Measurements from ENCODE around the gene RIOK2. TPM values are rescaled to one million over a fixed set of nuclear protein-coding genes. Genes with fewer than 3 reads are reported as not detected.
"Not testable (repeated sequence)": the region's sequence is repeated elsewhere in the genome, so short reads cannot be mapped to it uniquely, and the experiment has no call there.

The RIOK2 gene
- total and polyA plus RNA-seq, 4 experiments from 2014 or later, result 17.9 to 40.8 (median 32.5) TPM

GRCh38 chr5:97191893-97192292, 8.8 kb upstream of the RIOK2 start:
- H3K27me3 ChIP-seq (ENCODE audit: insufficient read depth, low read length), result no peaks in the 10 kb centered on the region
- Mint-ChIP-seq H3K27me3 (peaks cover 4 to 12% of the 10 kb centered on the region in 2 donors), H3K4me1 (peaks cover 7% of the 10 kb centered on the region in 4 donors), H3K27ac (no peak overlapping the region), H3K4me3 (no peak overlapping the region), H3K9me3 (peaks cover 0 to 23% (median 16%) of the 10 kb centered on the region in 8 donors), H3K36me3 (peaks cover 4 to 16% of the 10 kb centered on the region in 2 donors)
- H3K4me3 ChIP-seq (ENCODE audit: low read length in 2 of 2), result no peak overlapping the region
- intact Hi-C loops (cut with micrococcal nuclease), result no loop called here
- H3K27ac ChIP-seq (ENCODE audit: low read depth, low read length), result no peak overlapping the region
- H3K4me1 ChIP-seq (ENCODE audit: insufficient read depth, low read length), result peaks cover 7% of the 10 kb centered on the region
- no peak for DNase-seq
- H3K9me3 ChIP-seq (ENCODE audit: control insufficient read depth in 1 of 2, low read length in 2 of 2), result no peaks in the 10 kb centered on the region
- no peaks in the 10 kb centered on the region for H3K36me3 ChIP-seq (ENCODE audit: insufficient read depth, low read length)
- ChIA-PET CTCF (ENCODE audit: partially characterized antibody) (no interaction called here), POLR2A (ENCODE audit: partially characterized antibody) (interaction anchor here (2.0 kb wide), 1 partner anchor 8 kb away, joined by 6 read pairs; the partner anchor contains the start of gene RIOK2)

- POLR2A ChIA-PET (ENCODE audit: partially characterized antibody); H3K4me1 ChIP-seq (ENCODE audit: insufficient read depth, low read length); H3K36me3 ChIP-seq (ENCODE audit: insufficient read depth, low read length); H3K4me3 ChIP-seq (ENCODE audit: low read length in 2 of 2); CTCF ChIA-PET (ENCODE audit: partially characterized antibody); H3K27ac Mint-ChIP-seq; H3K27me3 ChIP-seq (ENCODE audit: insufficient read depth, low read length); H3K4me3 Mint-ChIP-seq; H3K27ac ChIP-seq (ENCODE audit: low read depth, low read length); H3K4me1 Mint-ChIP-seq; H3K9me3 ChIP-seq (ENCODE audit: control insufficient read depth in 1 of 2, low read length in 2 of 2); DNase-seq: not testable (repeated sequence)
- H3K9me3 Mint-ChIP-seq, result peaks cover 0 to 23% (median 16%) of the 10 kb centered on the region in 8 donors
- intact Hi-C loops (cut with micrococcal nuclease), result loop anchor here (10.0 kb wide), 1 partner anchor 1845 kb away; no protein-coding TSS in a partner anchor
- peaks cover 4 to 12% of the 10 kb centered on the region in 2 donors for H3K27me3 Mint-ChIP-seq
- H3K36me3 Mint-ChIP-seq, result peaks cover 4 to 16% of the 10 kb centered on the region in 2 donors
Observed at GRCh38 chr5:97189523-97189922, 6.5 kb upstream of the RIOK2 start.

- Histone ChIP-seq H3K27ac (ENCODE audit: low read depth, low read length) (peak overlapping the region; percentile 95), H3K9me3 (ENCODE audit: control insufficient read depth in 1 of 2, low read length in 2 of 2) (no peaks in the 10 kb centered on the region), H3K4me3 (ENCODE audit: low read length in 2 of 2) (peak overlapping the region; percentile 77 to 87), H3K36me3 (ENCODE audit: insufficient read depth, low read length) (peaks cover 3% of the 10 kb centered on the region), H3K27me3 (ENCODE audit: insufficient read depth, low read length) (no peaks in the 10 kb centered on the region), H3K4me1 (ENCODE audit: insufficient read depth, low read length) (peaks cover 29% of the 10 kb centered on the region)
- Mint-ChIP-seq H3K27me3 (no peaks in the 10 kb centered on the region), H3K4me3 (peak overlapping the region; percentile 94 to 99 (median 97)), H3K36me3 (peaks cover 16 to 25% of the 10 kb centered on the region in 2 donors), H3K9me3 (peaks cover 0 to 1% (median 0%) of the 10 kb centered on the region in 8 donors), H3K27ac (peak overlapping the region; percentile 99 to 100 (median 100)), H3K4me1 (peaks cover 20 to 45% (median 35%) of the 10 kb centered on the region in 4 donors)
- ChIA-PET CTCF (ENCODE audit: partially characterized antibody) (interaction anchor here (0.9 to 2.1 kb wide), 3 partner anchors 524 to 1587 kb away, joined by 3 to 4 read pairs (median 4); no protein-coding TSS in a partner anchor), POLR2A (ENCODE audit: partially characterized antibody) (interaction anchor here (0.7 to 2.1 kb wide), 10 partner anchors 8 to 1849 kb away, joined by 3 to 6 read pairs (median 4); partner anchors contain the start of genes CAST, CHD1, ERAP1 and LNPEP)
- peak in 1 of 5 donors; percentile 31 for DNase-seq
- intact Hi-C loops (cut with micrococcal nuclease), result loop anchor here (1.0 to 10.0 kb wide), 8 partner anchors 249 to 1851 kb away; partner anchors contain the start of genes ARSK, CAST, CHD1 and ELL2
Observed at GRCh38 chr5:97183930-97184213, 825 bp upstream of the RIOK2 start.

- peaks cover 26 to 51% (median 39%) of the 10 kb centered on the region in 4 donors for H3K4me1 Mint-ChIP-seq
- H3K36me3 ChIP-seq (ENCODE audit: insufficient read depth, low read length), result peaks cover 14% of the 10 kb centered on the region
- peak overlapping the region; percentile 95 for H3K27ac ChIP-seq (ENCODE audit: low read depth, low read length)
- peak overlapping the region; percentile 77 to 87 for H3K4me3 ChIP-seq (ENCODE audit: low read length in 2 of 2)
- peak overlapping the region; percentile 94 to 99 (median 97) for H3K4me3 Mint-ChIP-seq
- no peaks in the 10 kb centered on the region for H3K9me3 ChIP-seq (ENCODE audit: control insufficient read depth in 1 of 2, low read length in 2 of 2)
- ChIA-PET POLR2A (ENCODE audit: partially characterized antibody) (interaction anchor here (0.9 to 2.1 kb wide), 7 partner anchors 9 to 1850 kb away, joined by 3 to 6 read pairs (median 4); partner anchors contain the start of genes CHD1 and ERAP1), CTCF (ENCODE audit: partially characterized antibody) (interaction anchor here (1.0 to 1.3 kb wide), 3 partner anchors 9 to 569 kb away, joined by 3 to 4 read pairs (median 3); no protein-coding TSS in a partner anchor)
- peak overlapping the region; percentile 99 to 100 (median 100) for H3K27ac Mint-ChIP-seq
- H3K27me3 ChIP-seq (ENCODE audit: insufficient read depth, low read length), result no peaks in the 10 kb centered on the region
- H3K4me1 ChIP-seq (ENCODE audit: insufficient read depth, low read length), result peaks cover 29% of the 10 kb centered on the region
- DNase-seq, result no peak
- intact Hi-C loops (cut with micrococcal nuclease), result loop anchor here (1.0 to 10.0 kb wide), 8 partner anchors 247 to 1852 kb away; partner anchors contain the start of genes ARSK, CAST, CHD1 and ELL2
- H3K27me3 Mint-ChIP-seq, result no peaks in the 10 kb centered on the region
- peaks cover 0 to 1% (median 0%) of the 10 kb centered on the region in 8 donors for H3K9me3 Mint-ChIP-seq
- H3K36me3 Mint-ChIP-seq, result peaks cover 28 to 36% of the 10 kb centered on the region in 2 donors
Observed at GRCh38 chr5:97182571-97183099, 412 bp downstream of the RIOK2 start.

- no peaks in the 10 kb centered on the region for H3K27me3 ChIP-seq (ENCODE audit: insufficient read depth, low read length)
- H3K27ac Mint-ChIP-seq, result peak overlapping the region; percentile 99 to 100 (median 100)
- H3K9me3 ChIP-seq (ENCODE audit: control insufficient read depth in 1 of 2, low read length in 2 of 2), result no peaks in the 10 kb centered on the region
- H3K36me3 Mint-ChIP-seq, result peaks cover 30 to 41% of the 10 kb centered on the region in 2 donors
- H3K4me1 Mint-ChIP-seq, result peaks cover 26 to 51% (median 39%) of the 10 kb centered on the region in 4 donors
- DNase-seq, result peak in 1 of 5 donors; percentile 14
- ChIA-PET POLR2A (ENCODE audit: partially characterized antibody) (interaction anchor here (0.9 to 1.5 kb wide), 2 partner anchors 246 to 305 kb away, joined by 3 to 4 read pairs; no protein-coding TSS in a partner anchor), CTCF (ENCODE audit: partially characterized antibody) (interaction anchor here (1.0 to 2.0 kb wide), 5 partner anchors 9 to 1588 kb away, joined by 3 to 6 read pairs (median 4); no protein-coding TSS in a partner anchor)
- intact Hi-C loops (cut with micrococcal nuclease), result loop anchor here (2.0 to 10.0 kb wide), 3 partner anchors 645 to 1853 kb away; partner anchors contain the start of gene CHD1
- H3K4me1 ChIP-seq (ENCODE audit: insufficient read depth, low read length), result peaks cover 29% of the 10 kb centered on the region
- H3K4me3 Mint-ChIP-seq, result peak overlapping the region; percentile 94 to 99 (median 97)
- peak overlapping the region; percentile 77 to 87 for H3K4me3 ChIP-seq (ENCODE audit: low read length in 2 of 2)
- no peaks in the 10 kb centered on the region for H3K27me3 Mint-ChIP-seq
- H3K36me3 ChIP-seq (ENCODE audit: insufficient read depth, low read length), result peaks cover 20% of the 10 kb centered on the region
- H3K9me3 Mint-ChIP-seq, result peaks cover 0 to 1% (median 0%) of the 10 kb centered on the region in 8 donors
- peak overlapping the region; percentile 95 for H3K27ac ChIP-seq (ENCODE audit: low read depth, low read length)
Observed at GRCh38 chr5:97181856-97182545, 1.0 kb downstream of the RIOK2 start.

- Mint-ChIP-seq H3K27ac (peak overlapping the region in 1 of 7 donors; percentile 94), H3K4me1 (peaks cover 26 to 50% (median 37%) of the 10 kb centered on the region in 4 donors), H3K36me3 (peaks cover 41 to 59% of the 10 kb centered on the region in 2 donors), H3K4me3 (peak overlapping the region in 2 of 8 donors; percentile 35 to 59)
- DNase-seq; H3K27me3 Mint-ChIP-seq; H3K27me3 ChIP-seq (ENCODE audit: insufficient read depth, low read length); intact Hi-C loops (cut with micrococcal nuclease); H3K4me3 ChIP-seq (ENCODE audit: low read length in 2 of 2); H3K27ac ChIP-seq (ENCODE audit: low read depth, low read length); H3K9me3 Mint-ChIP-seq; H3K9me3 ChIP-seq (ENCODE audit: control insufficient read depth in 1 of 2, low read length in 2 of 2): not testable (repeated sequence)
- peaks cover 29% of the 10 kb centered on the region for H3K4me1 ChIP-seq (ENCODE audit: insufficient read depth, low read length)
- peaks cover 38% of the 10 kb centered on the region for H3K36me3 ChIP-seq (ENCODE audit: insufficient read depth, low read length)
- CTCF ChIA-PET (ENCODE audit: partially characterized antibody), result interaction anchor here (1.1 to 1.4 kb wide), 2 partner anchors 17 to 1588 kb away, joined by 3 to 6 read pairs; no protein-coding TSS in a partner anchor
- POLR2A ChIA-PET (ENCODE audit: partially characterized antibody), result interaction anchor here (0.8 kb wide), 1 partner anchor 17 kb away, joined by 3 read pairs; no protein-coding TSS in a partner anchor
Observed at GRCh38 chr5:97179457-97179856, 3.6 kb downstream of the RIOK2 start.
